ENCODE results near the gene AGBL1. TPM values are rescaled to one million over a fixed set of nuclear protein-coding genes. Genes with fewer than 3 reads are reported as not detected.

Gene AGBL1
- total RNA-seq, 2 donors from 2014 or later = not detected

DNA sequence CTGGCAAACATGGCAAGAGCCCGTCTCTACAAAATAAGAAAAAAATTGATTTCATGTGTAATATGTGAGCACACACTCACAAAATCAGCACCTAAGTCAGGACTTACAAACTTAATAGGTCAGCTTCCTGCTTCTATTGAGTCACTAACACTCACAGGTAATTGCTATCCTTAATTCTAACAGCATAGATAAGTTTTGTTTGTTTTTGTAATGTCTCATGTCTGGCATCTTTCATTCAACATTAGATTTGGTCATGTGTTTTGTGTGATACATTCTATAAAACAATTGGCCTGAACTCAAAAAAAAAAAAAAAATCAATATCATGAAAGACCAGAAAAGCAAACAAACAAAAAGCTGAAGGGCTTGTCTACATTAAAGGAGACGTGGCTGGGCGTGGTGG is 564.7 kb downstream of the AGBL1 start:
- Histone ChIP-seq H3K9me3 (no peaks in the 10 kb centered on the region), H3K36me3 (no peaks in the 10 kb centered on the region), H3K27ac (no peak overlapping the region), H3K4me3 (no peak overlapping the region), H3K4me1 (no peaks in the 10 kb centered on the region), H3K27me3 (no peaks in the 10 kb centered on the region)
- no peak for DNase-seq (ENCODE audit: low spot score)
- TF ChIP-seq, protein P1, sequence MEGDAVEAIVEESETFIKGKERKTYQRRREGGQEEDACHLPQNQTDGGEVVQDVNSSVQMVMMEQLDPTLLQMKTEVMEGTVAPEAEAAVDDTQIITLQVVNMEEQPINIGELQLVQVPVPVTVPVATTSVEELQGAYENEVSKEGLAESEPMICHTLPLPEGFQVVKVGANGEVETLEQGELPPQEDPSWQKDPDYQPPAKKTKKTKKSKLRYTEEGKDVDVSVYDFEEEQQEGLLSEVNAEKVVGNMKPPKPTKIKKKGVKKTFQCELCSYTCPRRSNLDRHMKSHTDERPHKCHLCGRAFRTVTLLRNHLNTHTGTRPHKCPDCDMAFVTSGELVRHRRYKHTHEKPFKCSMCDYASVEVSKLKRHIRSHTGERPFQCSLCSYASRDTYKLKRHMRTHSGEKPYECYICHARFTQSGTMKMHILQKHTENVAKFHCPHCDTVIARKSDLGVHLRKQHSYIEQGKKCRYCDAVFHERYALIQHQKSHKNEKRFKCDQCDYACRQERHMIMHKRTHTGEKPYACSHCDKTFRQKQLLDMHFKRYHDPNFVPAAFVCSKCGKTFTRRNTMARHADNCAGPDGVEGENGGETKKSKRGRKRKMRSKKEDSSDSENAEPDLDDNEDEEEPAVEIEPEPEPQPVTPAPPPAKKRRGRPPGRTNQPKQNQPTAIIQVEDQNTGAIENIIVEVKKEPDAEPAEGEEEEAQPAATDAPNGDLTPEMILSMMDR (IDR thresholded peaks at IDR 0.05) = no peak

DNA sequence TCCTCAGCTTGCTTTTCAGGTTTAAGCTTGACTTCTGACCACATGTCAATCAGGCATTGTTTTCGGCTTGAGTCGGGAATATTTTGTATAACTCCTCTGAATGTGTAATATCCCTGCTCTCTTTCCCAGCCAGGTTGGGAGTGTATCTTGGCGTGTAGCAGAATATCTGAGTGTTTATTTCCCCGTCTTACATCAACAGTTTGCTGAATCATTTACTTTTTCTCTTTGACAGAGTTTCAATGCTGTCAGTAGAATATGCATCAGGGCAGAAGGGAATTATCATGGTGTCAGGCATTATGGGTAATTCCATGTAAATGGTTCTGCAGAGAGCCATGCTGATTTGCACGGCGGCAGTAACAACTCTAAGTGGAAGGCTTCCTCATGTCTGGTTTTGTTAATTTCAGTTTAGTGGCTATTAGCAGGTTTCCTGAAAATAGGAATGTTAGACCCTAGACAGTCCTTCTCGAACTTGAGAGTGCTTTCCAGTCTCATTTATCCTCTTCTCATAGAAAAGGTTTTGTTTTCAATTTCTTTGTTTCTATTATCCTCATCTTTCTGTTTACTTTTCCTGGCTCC is 566.3 kb downstream of the AGBL1 start:
- TF ChIP-seq, protein P1 (IDR thresholded peaks at IDR 0.05) = no peak
- Histone ChIP-seq H3K4me3 (no peak overlapping the region), H3K4me1 (no peaks in the 10 kb centered on the region), H3K27me3 (no peaks in the 10 kb centered on the region), H3K27ac (no peak overlapping the region), H3K36me3 (no peaks in the 10 kb centered on the region), H3K9me3 (no peaks in the 10 kb centered on the region)
- DNase-seq (ENCODE audit: low spot score) = no peak

DNA sequence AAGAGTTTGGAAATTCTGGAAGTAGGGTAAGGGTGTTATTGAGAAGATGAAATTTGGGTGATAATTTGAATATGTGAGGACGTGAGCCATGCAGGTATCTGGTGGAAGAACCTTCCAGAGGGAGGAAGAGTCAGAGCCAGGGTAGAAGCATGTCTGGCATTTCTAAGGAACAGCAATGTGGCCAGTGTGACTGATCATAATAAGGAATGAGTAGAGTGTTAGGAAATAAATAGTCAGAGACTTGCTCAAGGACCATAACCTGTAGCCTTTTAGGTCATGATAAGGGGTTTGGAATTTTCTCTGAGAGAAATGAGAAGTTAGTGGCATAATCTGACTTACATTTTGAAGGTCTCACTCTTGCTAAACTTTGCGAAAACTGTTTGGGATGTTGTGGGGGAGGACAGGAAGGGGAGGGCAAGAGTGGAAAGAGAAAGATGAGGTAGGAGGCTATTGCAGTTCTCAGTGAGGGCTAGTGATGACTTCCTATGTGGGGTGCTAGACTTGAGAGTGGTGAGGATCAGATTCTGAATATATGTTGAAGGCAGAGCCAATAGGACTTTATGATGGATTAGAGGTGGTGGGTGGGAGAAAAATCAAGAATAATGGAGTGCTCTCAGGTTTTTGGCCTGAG is 568.3 kb downstream of the AGBL1 start:
- Histone ChIP-seq H3K9me3 (no peaks in the 10 kb centered on the region), H3K4me3 (no peak overlapping the region)
- no peak for DNase-seq (ENCODE audit: low spot score)

DNA sequence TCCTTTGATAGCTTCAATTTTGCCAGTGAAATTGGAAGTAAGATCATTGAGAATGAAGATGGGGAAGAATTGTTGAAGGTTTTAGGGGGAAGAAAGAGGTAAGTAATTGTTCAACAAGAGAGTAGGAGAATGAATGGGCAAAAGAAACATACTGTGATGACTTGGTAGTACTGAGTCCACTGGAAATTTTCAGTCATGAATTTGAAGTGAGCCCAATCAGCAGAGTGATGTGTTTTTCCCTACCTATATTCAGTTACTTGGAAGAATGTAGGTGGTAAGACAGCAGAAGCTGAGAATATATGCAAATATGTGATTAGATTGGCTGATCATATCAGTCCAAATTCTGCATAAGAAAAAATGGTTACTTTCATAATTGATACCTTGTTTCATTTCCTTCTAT is 569.6 kb downstream of the AGBL1 start:
- no peak for DNase-seq (ENCODE audit: low spot score)
- Histone ChIP-seq H3K27ac (no peak overlapping the region), H3K4me1 (no peaks in the 10 kb centered on the region), H3K27me3 (no peaks in the 10 kb centered on the region), H3K9me3 (no peaks in the 10 kb centered on the region), H3K4me3 (no peak overlapping the region), H3K36me3 (no peaks in the 10 kb centered on the region)
- TF ChIP-seq, protein P1 (IDR thresholded peaks at IDR 0.05) = no peak

More for the DNA sequence above, 568.3 kb downstream of the AGBL1 start:
- Histone ChIP-seq H3K27ac (no peak overlapping the region), H3K27me3 (no peaks in the 10 kb centered on the region), H3K4me1 (no peaks in the 10 kb centered on the region), H3K36me3 (no peaks in the 10 kb centered on the region)
- TF ChIP-seq, protein P1 (IDR thresholded peaks at IDR 0.05) = no peak

DNA sequence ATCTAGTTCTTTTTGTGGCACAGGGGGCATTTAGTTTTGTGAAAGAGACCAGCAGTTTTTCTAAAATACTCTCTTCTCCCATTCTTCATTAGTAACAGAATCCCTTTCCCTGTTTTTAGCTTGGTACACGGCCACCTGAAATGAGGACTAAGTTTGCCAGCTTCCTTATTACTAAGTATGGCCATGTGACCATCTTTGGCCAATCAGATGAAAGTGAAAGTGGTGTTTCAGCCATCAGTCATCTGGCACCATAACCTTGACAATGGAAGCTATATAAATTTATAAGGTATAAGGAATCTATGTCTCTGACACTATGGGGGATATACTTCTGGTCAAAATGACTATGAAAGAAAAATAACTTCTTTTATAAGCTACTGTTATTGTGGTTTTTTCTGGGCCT is 570.4 kb downstream of the AGBL1 start:
- no peak overlapping the region for H3K4me3 ChIP-seq
- no peaks in the 10 kb centered on the region for H3K36me3 ChIP-seq
- no peaks in the 10 kb centered on the region for H3K4me1 ChIP-seq
- TF ChIP-seq, protein P1 (IDR thresholded peaks at IDR 0.05) = no peak
- no peaks in the 10 kb centered on the region for H3K27me3 ChIP-seq
- no peaks in the 10 kb centered on the region for H3K9me3 ChIP-seq
- no peak for DNase-seq (ENCODE audit: low spot score)
- no peak overlapping the region for H3K27ac ChIP-seq

All from right atrium auricular region (tissue), 2 donors.